OCI-LY7 (cell line): Measurements from ENCODE around the gene RASGRP1. TPM values are rescaled to one million over a fixed set of nuclear protein-coding genes. Genes with fewer than 3 reads are reported as not detected.

Source experiments
- BruUV-seq: library from RNA; stranded (reverse); fragments of 400-500 nt; replicated peaks from 2 replicates; lab custom pipeline; 2021; lab: Mats Ljungman, UMichigan
- CTCF ChIA-PET: fragments of 300-600 bp; sonication (Branson Sonifier 250); formaldehyde crosslinking; loops from one replicate; lab custom pipeline; 2022; ENCODE audit warnings: antibody characterized with exemption; ENCODE audit not compliant: unreplicated experiment; lab: Charles Lee
- POLR2A ChIA-PET: fragments of 300-600 bp; sonication (Branson Sonifier 250); formaldehyde crosslinking; loops from one replicate; lab custom pipeline; 2022; ENCODE audit warnings: antibody characterized with exemption; lab: Charles Lee
- DNase-seq: peaks from one replicate; pipeline ENCODE4 v3.0.0-alpha.2; 2015; ENCODE audit warnings: low spot score
- H2AFZ ChIP-seq: fragments of 200-600 bp; sonication (generic), shearing (Covaris generic); 2 replicates; pipeline ENCODE4 v1.6.1; 2014; ENCODE audit warnings: mild to moderate bottlenecking, antibody characterized with exemption, low read length, moderate library complexity
- H3K27ac ChIP-seq: fragments of 200-600 bp; sonication (generic); 2 replicates; pipeline ENCODE4 v1.5.1; 2014; ENCODE audit warnings: mixed run types, low read depth, mild to moderate bottlenecking, moderate library complexity, low read length, inconsistent platforms; ENCODE audit not compliant: poor library complexity, severe bottlenecking
- H3K36me3 ChIP-seq: fragments of 200-600 bp; sonication (generic); 2 replicates; pipeline ENCODE4 v1.6.1; 2014; ENCODE audit warnings: mild to moderate bottlenecking, antibody characterized with exemption, low read length, moderate library complexity, mixed read lengths; ENCODE audit not compliant: insufficient read depth
- H3K4me1 ChIP-seq: fragments of 200-600 bp; sonication (generic); 2 replicates; pipeline ENCODE4 v1.5.1; 2014; ENCODE audit warnings: mild to moderate bottlenecking, low read length; ENCODE audit not compliant: insufficient read depth, poor library complexity, severe bottlenecking
- H3K4me2 ChIP-seq: fragments of 200-600 bp; sonication (generic); 2 replicates; pipeline ENCODE4 v1.6.1; 2014; ENCODE audit warnings: mild to moderate bottlenecking, low read length
- H3K4me3 ChIP-seq: fragments of 200-600 bp; sonication (generic); 2 replicates; pipeline ENCODE4 v1.5.1; 2014; ENCODE audit warnings: mild to moderate bottlenecking, low read depth, low read length; ENCODE audit not compliant: poor library complexity, severe bottlenecking
- H3K79me2 ChIP-seq: fragments of 200-600 bp; sonication (generic); 2 replicates; pipeline ENCODE4 v1.6.1; 2016; ENCODE audit warnings: low read depth, mild to moderate bottlenecking, low read length, moderate library complexity, mixed read lengths; ENCODE audit not compliant: insufficient read depth
- H3K9me2 ChIP-seq: fragments of 200-600 bp; sonication (generic); 2 replicates; pipeline ENCODE4 v1.6.1; 2016; ENCODE audit warnings: mild to moderate bottlenecking, low read length, mixed read lengths; ENCODE audit not compliant: insufficient read depth
- H3K9me3 ChIP-seq: fragments of 200-600 bp; sonication (generic); 2 replicates; pipeline ENCODE4 v1.6.1; 2014; ENCODE audit warnings: mild to moderate bottlenecking, mixed run types, low read length, mixed read lengths
- H4K20me1 ChIP-seq: fragments of 200-600 bp; sonication (generic); 2 replicates; pipeline ENCODE4 v1.6.1; 2014; ENCODE audit warnings: mild to moderate bottlenecking, antibody characterized with exemption, low read length, moderate library complexity, mixed read lengths; ENCODE audit not compliant: insufficient read depth
- EZH2phosphoT487 ChIP-seq: fragments of 200-600 bp; sonication (generic); IDR thresholded peaks from 2 replicates; pipeline ENCODE4 v1.6.1; 2018; ENCODE audit warnings: low read depth, borderline replicate concordance, mild to moderate bottlenecking, mixed run types, antibody characterized with exemption, low read length, moderate library complexity, mixed read lengths
- intact Hi-C: fragments of 100-400 bp; cut with micrococcal nuclease; formaldehyde crosslinking; loops from one replicate; pipeline ENCODE4 v1.10.0; 2022; ENCODE audit not compliant: unreplicated experiment
- total RNA-seq, 2 experiments: library from RNA; depleted of rRNA in 1 of 2; stranded (reverse); fragments of >200 nt in 1 of 2; shearing (Covaris generic) in 1 of 2; gene quantifications; 2 replicates each; pipeline ENCODE4 v1.2.3, GENCODE V29; 2014 to 2022
- TF ChIP-seq, protein P1 (sequence below): fragments of 200-600 bp; sonication (generic); conservative IDR thresholded peaks from 2 replicates; pipeline ENCODE4 v1.5.1; 2014; ENCODE audit warnings: mild to moderate bottlenecking, antibody characterized with exemption, low read length, moderate library complexity, mixed read lengths

The RASGRP1 gene
- total RNA-seq, 2 experiments from 2014 or later = 6.1 to 17.2 TPM

DNA sequence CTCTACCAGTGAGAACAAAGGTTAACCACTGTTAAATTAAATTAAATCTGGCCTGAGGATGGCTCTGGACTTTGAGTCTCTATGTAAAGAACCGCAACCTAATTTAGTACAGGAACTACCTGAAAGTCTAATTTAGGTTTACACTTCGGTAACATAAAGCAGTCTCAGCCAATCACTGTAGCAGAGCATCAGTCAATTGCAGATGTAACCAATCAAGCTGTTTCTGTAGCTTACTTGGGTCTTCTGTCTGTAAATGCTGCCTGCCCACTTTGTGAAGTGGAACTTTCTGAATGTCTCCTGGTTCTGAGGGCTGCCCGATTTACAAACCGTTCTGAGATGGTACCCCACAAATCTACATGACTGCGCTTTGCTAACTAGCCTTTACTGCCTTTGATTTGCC is 39.1 kb upstream of the RASGRP1 start:
- peak overlapping the region; percentile 40 for H3K4me2 ChIP-seq
- ChIA-PET POLR2A (interaction anchor here (1.1 kb wide), 1 partner anchor 14 kb away, joined by 3 read pairs; no protein-coding TSS in a partner anchor), CTCF (interaction anchor here (1.3 kb wide), 1 partner anchor 23 kb away, joined by 5 read pairs; no protein-coding TSS in a partner anchor)
- BruUV-seq = no TSS peak
- no peaks in the 10 kb centered on the region for H3K79me2 ChIP-seq
- no peaks in the 10 kb centered on the region for H4K20me1 ChIP-seq
- H3K9me3 ChIP-seq = no peaks in the 10 kb centered on the region
- H3K9me2 ChIP-seq = no peaks in the 10 kb centered on the region
- peaks cover 12% of the 10 kb centered on the region for H3K4me1 ChIP-seq
- H3K27ac ChIP-seq = no peak overlapping the region
- TF ChIP-seq EZH2phosphoT487 = no peak
- TF ChIP-seq, protein P1, sequence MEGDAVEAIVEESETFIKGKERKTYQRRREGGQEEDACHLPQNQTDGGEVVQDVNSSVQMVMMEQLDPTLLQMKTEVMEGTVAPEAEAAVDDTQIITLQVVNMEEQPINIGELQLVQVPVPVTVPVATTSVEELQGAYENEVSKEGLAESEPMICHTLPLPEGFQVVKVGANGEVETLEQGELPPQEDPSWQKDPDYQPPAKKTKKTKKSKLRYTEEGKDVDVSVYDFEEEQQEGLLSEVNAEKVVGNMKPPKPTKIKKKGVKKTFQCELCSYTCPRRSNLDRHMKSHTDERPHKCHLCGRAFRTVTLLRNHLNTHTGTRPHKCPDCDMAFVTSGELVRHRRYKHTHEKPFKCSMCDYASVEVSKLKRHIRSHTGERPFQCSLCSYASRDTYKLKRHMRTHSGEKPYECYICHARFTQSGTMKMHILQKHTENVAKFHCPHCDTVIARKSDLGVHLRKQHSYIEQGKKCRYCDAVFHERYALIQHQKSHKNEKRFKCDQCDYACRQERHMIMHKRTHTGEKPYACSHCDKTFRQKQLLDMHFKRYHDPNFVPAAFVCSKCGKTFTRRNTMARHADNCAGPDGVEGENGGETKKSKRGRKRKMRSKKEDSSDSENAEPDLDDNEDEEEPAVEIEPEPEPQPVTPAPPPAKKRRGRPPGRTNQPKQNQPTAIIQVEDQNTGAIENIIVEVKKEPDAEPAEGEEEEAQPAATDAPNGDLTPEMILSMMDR = no peak
- H3K36me3 ChIP-seq = no peaks in the 10 kb centered on the region
- peak overlapping the region; percentile 61; the same call in 1 of the 2 replicates for H2AFZ ChIP-seq
- H3K4me3 ChIP-seq = no peak overlapping the region
- intact Hi-C loops = no loop called here
- no peak for DNase-seq

DNA sequence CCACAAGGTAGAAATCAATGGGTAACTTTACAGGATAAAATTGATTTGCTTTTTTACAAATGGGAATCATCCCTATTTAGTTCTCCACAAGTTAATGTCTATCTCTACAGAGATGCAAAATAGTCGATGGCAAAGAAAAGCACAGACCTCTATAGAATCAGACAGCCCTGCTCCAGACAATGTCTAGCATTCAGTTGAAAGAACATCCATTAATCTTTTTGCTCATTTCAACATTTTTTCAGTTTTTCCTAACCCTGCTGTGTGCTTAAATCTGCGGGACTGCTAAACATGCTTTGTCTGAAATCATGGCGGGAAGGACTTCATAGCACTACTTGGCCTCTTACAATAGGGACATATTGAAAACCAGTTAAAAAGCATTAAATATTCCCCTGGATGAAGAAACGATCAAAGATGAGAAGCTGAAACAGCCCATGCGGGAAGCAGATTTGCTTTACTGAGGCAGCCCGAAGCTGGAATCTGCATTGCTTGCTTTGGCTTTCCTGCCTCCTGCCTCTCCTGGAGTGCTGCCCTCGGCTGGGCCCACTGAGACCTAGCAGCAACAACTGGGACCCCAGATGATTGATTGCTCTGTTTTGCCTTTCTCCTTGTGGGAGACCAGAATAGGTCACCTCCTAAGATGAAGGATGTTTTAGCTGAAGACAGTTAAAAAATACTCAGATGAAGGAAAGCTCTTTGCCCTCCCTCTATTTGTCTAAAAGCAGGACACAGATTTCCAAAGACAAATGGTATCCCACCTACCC is 38.5 kb upstream of the RASGRP1 start:
- no peak for DNase-seq
- Histone ChIP-seq H3K9me3 (no peaks in the 10 kb centered on the region), H3K79me2 (no peaks in the 10 kb centered on the region), H3K36me3 (no peaks in the 10 kb centered on the region), H3K9me2 (no peaks in the 10 kb centered on the region), H3K4me1 (peaks cover 14% of the 10 kb centered on the region), H2AFZ (peak overlapping the region; percentile 61; the same call in 1 of the 2 replicates), H3K27ac (no peak overlapping the region), H3K4me3 (no peak overlapping the region), H4K20me1 (no peaks in the 10 kb centered on the region), H3K4me2 (peak overlapping the region; percentile 40; the same call in 1 of the 2 replicates)
- POLR2A ChIA-PET = interaction anchor here (1.1 kb wide), 1 partner anchor 15 kb away, joined by 3 read pairs; no protein-coding TSS in a partner anchor
- CTCF ChIA-PET = interaction anchor here (1.3 kb wide), 1 partner anchor 24 kb away, joined by 5 read pairs; no protein-coding TSS in a partner anchor
- intact Hi-C loops = no loop called here
- TF ChIP-seq EZH2phosphoT487 = no peak
- TF ChIP-seq, protein P1 = no peak
- no TSS peak for BruUV-seq

DNA sequence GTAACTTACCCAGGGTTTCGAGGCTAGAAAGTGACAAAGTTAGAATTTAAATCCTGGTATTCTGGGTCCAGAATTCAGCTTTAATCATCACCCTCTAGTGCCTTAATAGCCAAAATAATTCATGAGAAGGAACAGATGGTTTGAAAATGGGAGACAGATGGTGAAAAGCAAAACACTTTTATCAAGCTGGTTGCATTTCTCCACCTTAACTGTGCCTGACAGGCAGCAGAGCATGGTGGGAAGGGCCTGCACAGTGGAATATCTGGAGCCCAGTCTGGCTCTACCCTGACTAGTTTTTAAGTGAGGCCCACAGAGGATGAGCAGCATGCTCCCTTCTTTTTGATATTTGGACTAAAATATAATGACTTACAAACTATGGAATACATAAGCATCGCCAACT is 35.6 kb upstream of the RASGRP1 start:
- Histone ChIP-seq H3K36me3 (no peaks in the 10 kb centered on the region), H2AFZ (no peak overlapping the region), H4K20me1 (no peaks in the 10 kb centered on the region), H3K79me2 (no peaks in the 10 kb centered on the region), H3K4me3 (no peak overlapping the region), H3K9me2 (no peaks in the 10 kb centered on the region), H3K9me3 (no peaks in the 10 kb centered on the region), H3K27ac (no peak overlapping the region), H3K4me2 (no peak overlapping the region), H3K4me1 (peaks cover 14% of the 10 kb centered on the region)
- no TSS peak for BruUV-seq
- POLR2A ChIA-PET = no interaction called here
- no peak for DNase-seq
- no peak for TF ChIP-seq EZH2phosphoT487
- CTCF ChIA-PET = no interaction called here
- intact Hi-C loops = no loop called here
